Stimulated activated CD4-positive, alpha-beta T cell treated with anti-CD3 and anti-CD28 coated beads, Interleukin-1b, Interleukin-23, amount 100 ng/mL, for 1 hour (primary cell): ENCODE measurements around the gene SYNRG.

Source experiments
- DNase-seq, 2 donors: peaks; one replicate each; pipeline ENCODE4 v3.0.0-alpha.2; 2020; ENCODE audit warnings: low read depth in 2 of 2

The SYNRG gene

DNA sequence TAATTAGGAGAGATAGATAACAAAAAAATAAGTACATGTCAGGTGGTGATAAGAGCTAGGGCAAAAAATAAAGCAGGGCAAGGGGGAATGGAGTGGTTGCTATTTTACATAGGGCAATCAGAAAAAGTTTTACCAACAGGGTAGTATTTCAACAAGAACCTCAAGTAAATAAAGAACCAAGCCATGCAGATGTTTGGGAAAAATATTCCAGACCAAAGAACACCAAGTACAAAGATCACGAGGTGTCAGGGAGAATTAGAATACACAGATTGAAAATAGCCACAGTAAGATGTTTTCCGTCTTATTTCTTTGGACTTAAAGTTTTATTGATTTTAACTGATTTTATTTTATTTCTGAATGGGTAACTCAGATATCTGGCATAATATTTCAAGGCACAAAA is 11.1 kb downstream of the SYNRG start:
- DNase-seq, result no peak

GRCh38 chr17:37592291-37592690 is 16.9 kb downstream of the SYNRG start:
- DNase-seq, result no peak

- no peak for DNase-seq
Observed at GRCh38 chr17:37585066-37585465, 24.2 kb downstream of the SYNRG start.

- DNase-seq, result no peak
Observed at GRCh38 chr17:37576281-37576680, 32.9 kb downstream of the SYNRG start.

DNA sequence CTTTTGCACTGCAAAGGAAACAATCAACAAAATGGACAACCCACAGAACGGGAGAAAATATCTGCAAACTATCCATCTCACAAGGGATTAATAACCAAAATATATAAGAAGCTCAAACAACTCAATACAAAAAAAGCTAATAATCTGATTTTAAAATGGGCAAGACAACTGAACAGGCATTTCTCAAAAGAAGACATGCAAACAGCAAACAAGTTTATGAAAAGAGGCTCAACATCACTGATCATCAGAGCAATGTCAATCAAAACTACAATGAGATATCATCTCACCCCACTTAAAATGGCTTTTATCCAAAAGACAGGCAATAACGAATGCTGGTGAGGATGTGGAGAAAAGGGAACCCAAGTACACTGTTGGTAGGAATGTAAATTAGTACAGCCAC is 34.8 kb downstream of the SYNRG start:
- no peak for DNase-seq

GRCh38 chr17:37571674-37572073 is 37.5 kb downstream of the SYNRG start:
- no peak for DNase-seq

GRCh38 chr17:37570527-37571093 is 38.6 kb downstream of the SYNRG start:
- no peak for DNase-seq

DNA sequence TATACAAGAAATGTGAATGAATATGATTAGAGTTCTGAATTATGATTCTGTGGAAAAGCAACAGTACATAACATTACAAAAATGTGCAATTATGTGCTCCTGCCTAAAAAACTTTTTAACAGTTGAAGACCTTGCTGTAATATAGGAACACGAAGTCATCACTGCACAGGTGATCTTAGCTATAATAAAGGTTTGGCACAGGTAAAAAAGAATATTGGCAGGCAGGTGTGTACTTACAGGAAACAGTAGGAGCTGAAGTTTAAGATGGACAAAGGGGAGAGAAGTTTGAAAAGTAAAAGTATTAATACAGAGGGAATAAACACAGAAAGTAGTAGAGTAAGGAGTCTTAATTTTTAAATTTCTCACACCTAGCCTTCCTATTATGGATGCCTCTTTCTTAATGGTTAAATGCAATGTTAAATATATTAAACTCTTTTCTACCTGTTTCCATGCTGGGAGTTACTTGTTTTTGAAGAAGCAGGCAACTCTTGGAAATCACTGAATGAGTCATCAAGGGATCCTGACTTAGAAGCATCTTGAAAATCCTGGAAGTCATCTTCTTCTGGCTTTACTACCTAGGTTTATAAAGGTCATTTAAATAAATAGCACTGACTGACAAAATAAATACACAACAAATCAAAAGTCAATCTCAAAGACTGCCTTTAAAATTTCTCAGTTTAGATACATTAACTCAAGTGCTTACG is 40.7 kb downstream of the SYNRG start:
- DNase-seq, result no peak

DNA sequence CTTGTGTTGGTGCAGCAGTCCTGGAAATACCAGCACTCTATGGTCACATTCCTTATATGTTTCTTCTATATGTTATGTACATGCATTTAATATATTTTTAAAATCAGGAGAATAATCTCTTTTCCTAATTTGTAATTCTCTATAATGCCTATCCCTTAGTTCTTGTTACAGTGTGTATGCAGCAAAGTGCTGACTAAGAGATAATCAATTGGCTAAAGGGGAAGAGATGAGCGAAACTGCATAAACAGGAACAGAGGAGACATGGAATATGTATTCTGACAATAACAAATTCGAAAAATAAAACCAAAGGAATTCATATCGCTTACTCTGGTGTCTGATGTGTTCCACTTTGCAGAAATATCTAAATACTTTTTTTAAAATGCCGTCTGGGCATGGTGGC is 41.7 kb downstream of the SYNRG start:
- no peak for DNase-seq

GRCh38 chr17:37567137-37567536 is 42.1 kb downstream of the SYNRG start:
- DNase-seq, result no peak

GRCh38 chr17:37564252-37564651 is 45.0 kb downstream of the SYNRG start:
- no peak for DNase-seq

GRCh38 chr17:37562016-37562745 is 47.0 kb downstream of the SYNRG start:
- DNase-seq, result no peak

DNA sequence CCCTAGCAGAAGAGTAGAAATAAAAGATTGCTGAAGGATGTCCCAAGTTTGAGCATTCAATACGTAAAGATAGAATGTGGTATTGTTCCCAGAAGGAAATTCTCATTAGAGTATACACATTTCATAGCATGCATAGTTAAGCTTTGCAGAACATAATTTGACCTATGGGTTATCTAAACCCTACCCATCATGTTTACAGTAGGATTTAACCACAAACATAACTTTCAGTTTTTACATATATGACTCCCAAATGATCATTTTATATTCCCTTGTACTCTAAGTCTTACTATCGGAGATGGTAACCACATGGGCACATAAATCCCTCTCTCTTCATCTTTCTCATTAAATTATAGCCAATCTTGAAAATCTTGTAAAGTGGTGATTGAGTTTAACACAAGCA is 50.9 kb downstream of the SYNRG start:
- DNase-seq, result no peak

DNA sequence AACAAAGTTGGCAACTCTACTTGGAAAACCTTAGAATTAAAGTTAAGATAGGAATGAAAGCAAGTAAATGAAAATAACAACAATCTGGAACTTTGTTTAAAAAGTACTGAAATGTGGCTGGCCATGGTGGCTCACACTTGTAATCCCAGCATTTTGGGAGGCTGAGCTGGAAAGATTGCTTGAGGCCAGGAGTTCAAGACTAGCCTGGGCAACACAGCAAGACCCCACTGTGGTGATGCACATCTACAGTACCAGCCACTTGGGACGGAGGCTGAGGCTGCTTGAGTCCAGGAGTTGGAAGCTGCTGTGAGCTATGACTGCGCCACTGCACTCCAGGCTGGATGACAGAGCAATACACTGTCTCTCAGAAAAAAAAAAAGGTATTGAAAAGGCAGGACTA is 51.7 kb downstream of the SYNRG start:
- DNase-seq, result no peak

DNA sequence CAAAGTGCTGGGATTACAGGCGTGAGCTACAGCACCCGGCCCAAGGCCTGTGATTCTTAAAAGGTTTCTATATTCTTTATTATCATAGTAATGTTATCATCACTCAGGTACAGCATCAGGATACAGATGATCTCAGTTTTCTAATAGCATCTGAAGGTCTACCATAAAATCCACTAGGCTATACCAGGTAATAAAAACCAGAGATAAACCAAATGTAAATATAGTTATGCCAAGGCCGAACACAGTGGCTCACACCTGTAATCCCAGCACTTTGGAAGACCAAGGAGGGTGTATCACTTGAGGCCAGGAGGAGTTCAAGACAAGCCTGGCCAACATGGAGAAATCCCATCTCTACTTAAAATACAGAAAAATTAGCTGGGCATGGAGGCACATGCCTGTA is 53.8 kb downstream of the SYNRG start:
- DNase-seq, result no peak

DNA sequence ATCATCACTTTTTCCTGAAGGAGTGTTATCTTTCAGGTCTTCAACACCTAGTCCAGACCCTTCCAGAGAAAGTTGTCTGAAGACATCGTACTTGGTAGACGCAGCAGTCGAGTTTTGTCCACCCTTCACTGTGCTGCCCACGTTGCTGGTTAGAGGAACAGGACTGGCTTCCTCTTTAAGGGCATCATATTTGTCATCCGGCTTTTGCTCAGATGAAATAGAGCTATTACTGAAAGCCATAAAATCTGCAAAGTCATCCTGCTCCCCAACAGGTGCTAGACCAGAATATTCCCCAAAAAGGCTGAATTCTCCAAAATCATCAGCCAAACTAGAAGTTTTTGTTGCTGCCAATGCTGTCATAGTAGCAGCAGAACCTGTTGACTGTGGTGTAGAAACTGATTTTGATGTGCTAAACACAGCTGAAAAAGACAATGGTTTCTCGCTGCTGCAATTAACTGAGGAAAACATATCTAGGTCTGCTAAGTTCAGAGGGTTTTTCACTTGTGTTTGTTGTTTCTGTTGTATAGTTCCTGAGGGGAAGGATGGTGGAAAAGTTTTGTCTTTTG is 55.7 kb downstream of the SYNRG start:
- no peak for DNase-seq

DNA sequence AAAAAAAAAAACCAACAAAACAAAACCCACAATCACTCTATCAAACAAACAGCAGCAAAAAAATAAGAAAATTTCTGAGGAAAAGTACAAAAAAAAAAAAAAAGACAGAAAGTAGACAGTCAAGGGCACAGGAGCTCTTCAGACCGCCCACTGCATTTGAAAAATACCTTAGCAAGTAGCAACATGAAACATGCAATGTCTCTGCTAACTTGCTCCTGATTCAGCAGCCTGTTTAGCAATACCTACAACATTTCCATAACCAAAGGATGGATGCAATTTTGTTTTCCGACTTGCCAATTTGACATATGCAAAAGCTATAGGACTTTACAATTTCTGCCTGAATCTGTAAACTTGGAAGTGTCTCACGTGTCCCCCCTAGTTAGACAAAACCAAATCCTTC is 57.4 kb downstream of the SYNRG start:
- no peak for DNase-seq

GRCh38 chr17:37547986-37548385 is 61.2 kb downstream of the SYNRG start:
- DNase-seq, result no peak

DNA sequence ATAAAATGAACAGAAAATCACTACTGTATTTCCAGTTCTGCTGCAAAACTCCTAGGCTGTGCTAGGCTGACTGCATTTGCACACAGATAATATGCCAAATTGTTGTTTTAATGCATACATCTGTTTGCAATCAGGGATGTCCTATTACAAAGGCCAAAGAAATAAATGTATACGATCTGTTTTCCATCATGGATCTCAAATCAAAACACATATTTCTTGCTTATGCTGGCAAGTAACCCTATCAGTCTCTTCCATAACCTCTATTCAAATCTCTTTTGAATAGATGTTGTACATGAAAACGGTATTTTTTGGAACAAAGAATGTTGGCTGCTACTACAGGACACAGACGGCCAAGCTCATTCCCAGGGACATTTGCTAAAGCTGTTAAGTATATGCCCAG is 62.9 kb downstream of the SYNRG start:
- DNase-seq, result no peak

DNA sequence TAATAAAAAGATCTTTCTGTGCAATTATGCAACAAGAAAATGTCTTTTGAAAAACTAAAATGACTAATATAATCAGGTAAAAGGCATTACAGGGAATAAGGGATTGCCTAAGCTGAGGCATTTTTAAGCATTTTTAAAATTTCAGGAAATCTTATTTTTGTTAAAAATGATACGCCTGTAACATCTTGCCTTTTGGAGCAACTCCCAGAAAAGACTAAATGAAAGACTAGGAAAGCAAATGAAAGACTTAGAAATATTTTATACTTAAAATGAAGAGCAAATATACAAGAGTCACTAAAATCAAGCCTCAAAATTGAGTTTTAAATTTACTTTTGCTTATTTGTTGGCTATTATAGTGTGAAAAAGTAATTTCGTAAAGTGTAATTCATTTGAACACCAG is 63.7 kb downstream of the SYNRG start:
- no peak for DNase-seq

DNA sequence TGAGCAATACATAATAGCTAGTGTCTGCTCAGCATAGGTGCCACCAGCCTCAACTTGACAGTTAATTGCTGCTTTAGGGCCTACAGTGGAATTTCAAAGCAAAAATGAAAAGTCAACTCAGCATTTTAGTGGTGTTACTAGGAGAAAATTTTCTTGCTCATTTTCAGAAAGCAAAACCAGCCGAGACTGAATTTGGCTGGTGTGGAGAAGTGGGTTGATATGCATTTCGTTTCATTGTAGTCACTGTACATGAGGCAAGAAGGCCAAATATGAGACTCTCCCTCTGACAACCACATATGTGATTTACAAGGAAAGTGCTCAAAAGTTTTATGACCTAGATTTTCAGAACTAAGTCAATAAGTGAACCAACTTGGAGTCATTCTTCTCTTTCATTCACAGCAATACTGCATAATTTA is 65.6 kb downstream of the SYNRG start:
- no peak for DNase-seq

GRCh38 chr17:37541880-37542660 is 67.1 kb downstream of the SYNRG start:
- DNase-seq, result no peak
